Neural progenitor cell (in vitro differentiated cells): Measurements from ENCODE around the gene PSME2.

Experiments used
- CTCF ChIP-seq: fragments of 200-600 bp; sonication (generic); IDR thresholded peaks from 2 replicates; pipeline ENCODE4 v1.5.1; 2017; ENCODE audit warnings: antibody characterized with exemption, mild to moderate bottlenecking
- EZH2phosphoT487 ChIP-seq: fragments of 200-600 bp; sonication (generic); IDR thresholded peaks from 2 replicates; pipeline ENCODE4 v1.6.1; 2017; ENCODE audit warnings: antibody characterized with exemption

GRCh38 chr14:24179961-24180796, 33.8 kb upstream of the PSME2 start:
- no peak for TF ChIP-seq EZH2phosphoT487
- no peak for TF ChIP-seq CTCF
